Breast epithelium (tissue), 4 donors: ENCODE measurements around the gene POLE2. TPM values are rescaled to one million over a fixed set of nuclear protein-coding genes. Genes with fewer than 3 reads are reported as not detected.
"Not testable (repeated sequence)": the region's sequence is repeated elsewhere in the genome, so short reads cannot be mapped to it uniquely, and the experiment has no call there.

ENCODE experiments used
- DNase-seq, 2 donors: peaks; one replicate each; pipeline ENCODE4 v3.0.0-alpha.2; 2019; ENCODE audit warnings: low spot score in 2 of 2
- H3K27ac ChIP-seq, 2 donors: fragments of 200-600 bp; sonication (generic) in 1 of 2; one replicate each; pipeline ENCODE4 v1.5.1; 2016 to 2019; ENCODE audit warnings: mild to moderate bottlenecking in 1 of 2
- H3K27me3 ChIP-seq, 2 donors: fragments of 200-600 bp; sonication (generic) in 1 of 2; one replicate each; pipeline versions ENCODE4 v1.5.1 to v1.6.0; 2017 to 2019; ENCODE audit warnings: control low read depth in 1 of 2, mild to moderate bottlenecking in 1 of 2
- H3K36me3 ChIP-seq: fragments of 200-600 bp; one replicate; pipeline ENCODE4 v1.5.1; 2019
- H3K4me1 ChIP-seq, 2 donors: fragments of 200-600 bp; sonication (generic); one replicate each; pipeline ENCODE4 v1.5.1; 2016 to 2019; ENCODE audit warnings: control low read depth in 1 of 2
- H3K4me3 ChIP-seq, 3 donors: fragments of 200-600 bp; sonication (generic); 1 replicate in 2 of 3; 2 replicates in 1 of 3; pipeline ENCODE4 v1.5.1; 2016 to 2019; ENCODE audit warnings: mild to moderate bottlenecking in 3 of 3, moderate library complexity in 2 of 3
- H3K9me3 ChIP-seq, 2 donors: fragments of 200-600 bp; sonication (generic) in 1 of 2; one replicate each; pipeline ENCODE4 v1.5.1; 2016 to 2019; ENCODE audit warnings: control low read depth in 1 of 2
- POLR2A ChIP-seq: fragments of 450-650 bp; IDR thresholded peaks from one replicate; pipeline ENCODE4 v1.6.1; 2016; ENCODE audit warnings: antibody characterized with exemption, mild to moderate bottlenecking, moderate library complexity
- POLR2AphosphoS5 ChIP-seq, 3 donors: sonication (generic); formaldehyde crosslinking; IDR thresholded peaks; one replicate each; pipeline ENCODE4 v1.6.1; 2017; ENCODE audit warnings: antibody characterized with exemption in 3 of 3
- intact Hi-C: fragments of 100-400 bp; cut with DNase I; formaldehyde crosslinking; loops from one replicate; pipeline ENCODE4 v1.15.1; 2023; ENCODE audit warnings: low total_unique reads
- total RNA-seq, 3 donors: library from RNA; depleted of rRNA; stranded (reverse); fragments of >200 nt; gene quantifications; one replicate each; pipeline ENCODE4 v1.1.0, GENCODE V29; 2016
- TF ChIP-seq, protein P1 (sequence below), 3 donors: fragments of 450-650 bp; IDR thresholded peaks; one replicate each; pipeline ENCODE4 v1.5.1; 2016 to 2017; ENCODE audit warnings: antibody characterized with exemption in 3 of 3, mild to moderate bottlenecking in 3 of 3, moderate library complexity in 3 of 3

The POLE2 gene
- total RNA-seq, 3 donors from 2014 or later, result 1.6 to 9.8 (median 5.6) TPM

- Histone ChIP-seq H3K27ac (peak within 1 kb of the TSS; percentile 91 to 92), H3K9me3 (no peaks in the 10 kb centered on the region), H3K4me3 (peak within 1 kb of the TSS; percentile 80 to 89 (median 80)), H3K36me3 (no peaks in the 10 kb centered on the region), H3K4me1 (peaks cover 4 to 6% of the 10 kb centered on the region in 2 donors), H3K27me3 (no peaks in the 10 kb centered on the region)
- DNase-seq, result peak; percentile 96 to 97
- TF ChIP-seq, protein P1, sequence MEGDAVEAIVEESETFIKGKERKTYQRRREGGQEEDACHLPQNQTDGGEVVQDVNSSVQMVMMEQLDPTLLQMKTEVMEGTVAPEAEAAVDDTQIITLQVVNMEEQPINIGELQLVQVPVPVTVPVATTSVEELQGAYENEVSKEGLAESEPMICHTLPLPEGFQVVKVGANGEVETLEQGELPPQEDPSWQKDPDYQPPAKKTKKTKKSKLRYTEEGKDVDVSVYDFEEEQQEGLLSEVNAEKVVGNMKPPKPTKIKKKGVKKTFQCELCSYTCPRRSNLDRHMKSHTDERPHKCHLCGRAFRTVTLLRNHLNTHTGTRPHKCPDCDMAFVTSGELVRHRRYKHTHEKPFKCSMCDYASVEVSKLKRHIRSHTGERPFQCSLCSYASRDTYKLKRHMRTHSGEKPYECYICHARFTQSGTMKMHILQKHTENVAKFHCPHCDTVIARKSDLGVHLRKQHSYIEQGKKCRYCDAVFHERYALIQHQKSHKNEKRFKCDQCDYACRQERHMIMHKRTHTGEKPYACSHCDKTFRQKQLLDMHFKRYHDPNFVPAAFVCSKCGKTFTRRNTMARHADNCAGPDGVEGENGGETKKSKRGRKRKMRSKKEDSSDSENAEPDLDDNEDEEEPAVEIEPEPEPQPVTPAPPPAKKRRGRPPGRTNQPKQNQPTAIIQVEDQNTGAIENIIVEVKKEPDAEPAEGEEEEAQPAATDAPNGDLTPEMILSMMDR (IDR thresholded peaks at IDR 0.05), result peak; percentile 47 to 83 (median 74)
- TF ChIP-seq POLR2A, result peak; percentile 92
- TF ChIP-seq POLR2AphosphoS5 (IDR thresholded peaks at IDR 0.05), result peak; percentile 93 to 99 (median 95)
- intact Hi-C loops, result loop anchor here (5.0 to 10.0 kb wide), 2 partner anchors 147 to 214 kb away; partner anchors contain the start of gene KLHDC2
These were observed 67.6 kb downstream of the POLE2 start, which contains the start of the genes MGAT2 and RPL36AL for GRCh38 chr14:49620182-49621113. TSS of gene MGAT2 (plus strand) at chr14:49620799. CDS start at chr14:49621269, 470 bp downstream. TSS of gene RPL36AL (minus strand) at chr14:49620626. CDS start at chr14:49619104, 1,522 bp downstream.

GRCh38 chr14:49619730-49620129 lies 68.3 kb downstream of the POLE2 start:
- DNase-seq, result no peak
- Histone ChIP-seq H3K36me3 (no peaks in the 10 kb centered on the region), H3K4me1 (peaks cover 4 to 6% of the 10 kb centered on the region in 2 donors), H3K9me3 (no peaks in the 10 kb centered on the region), H3K27me3 (no peaks in the 10 kb centered on the region), H3K27ac (peak overlapping the region; percentile 91 to 92), H3K4me3 (peak overlapping the region; percentile 80 to 89 (median 80))
- TF ChIP-seq, protein P1 (IDR thresholded peaks at IDR 0.05), result no peak
- TF ChIP-seq POLR2AphosphoS5 (IDR thresholded peaks at IDR 0.05) (no peak), POLR2A (no peak)
- intact Hi-C loops, result loop anchor here (5.0 to 10.0 kb wide), 2 partner anchors 148 to 215 kb away; partner anchors contain the start of gene KLHDC2

GRCh38 chr14:49619273-49619672 lies 68.7 kb downstream of the POLE2 start:
- DNase-seq, H3K9me3 ChIP-seq, H3K4me1 ChIP-seq, H3K36me3 ChIP-seq, intact Hi-C loops, H3K27me3 ChIP-seq: not testable (repeated sequence)
- peak overlapping the region; percentile 91 to 92 for H3K27ac ChIP-seq
- H3K4me3 ChIP-seq, result peak overlapping the region; percentile 80 to 89 (median 80)

DNA sequence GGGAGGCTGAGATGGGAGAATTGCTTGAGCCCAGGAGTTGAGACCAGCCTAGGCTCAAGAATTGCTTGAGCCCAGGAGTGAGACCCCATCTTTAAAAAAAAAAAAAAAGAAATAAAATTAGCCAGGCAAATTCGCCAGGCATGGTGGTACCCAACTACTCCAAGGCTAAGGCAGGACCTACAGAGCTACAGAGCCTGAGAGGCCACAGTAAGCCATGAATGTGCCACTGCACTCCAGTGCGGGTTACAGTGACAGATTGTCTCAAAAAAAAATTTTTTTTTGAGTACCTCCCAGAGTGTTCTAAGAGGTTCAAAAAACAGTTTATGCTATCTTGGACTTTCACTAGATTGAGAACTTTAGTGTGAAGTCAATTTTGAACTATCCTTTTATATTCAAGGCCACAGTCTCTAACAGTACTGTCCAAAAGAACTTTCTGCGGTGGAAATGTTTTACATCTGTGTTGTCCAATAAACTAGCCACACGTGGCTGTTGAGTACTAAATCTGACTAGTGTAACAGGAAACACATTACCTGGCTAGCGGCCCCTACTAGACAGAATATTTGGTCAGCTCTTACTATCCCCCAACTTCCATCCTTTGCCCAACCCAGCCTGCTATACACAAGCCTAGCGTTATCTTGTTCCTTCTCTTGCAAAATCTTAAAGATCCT lies 70.0 kb downstream of the POLE2 start:
- intact Hi-C loops, result no loop called here
- Histone ChIP-seq H3K27me3 (no peaks in the 10 kb centered on the region), H3K4me3 (no peak overlapping the region), H3K4me1 (peaks cover 0 to 4% of the 10 kb centered on the region in 2 donors), H3K27ac (no peak overlapping the region), H3K9me3 (no peaks in the 10 kb centered on the region), H3K36me3 (no peaks in the 10 kb centered on the region)
- TF ChIP-seq, protein P1 (IDR thresholded peaks at IDR 0.05), result no peak
- TF ChIP-seq POLR2A (no peak), POLR2AphosphoS5 (IDR thresholded peaks at IDR 0.05) (no peak)
- no peak for DNase-seq

GRCh38 chr14:49615776-49616175 lies 72.2 kb downstream of the POLE2 start:
- no peaks in the 10 kb centered on the region for H3K36me3 ChIP-seq

More at GRCh38 chr14:49615776-49616175, 72.2 kb downstream of the POLE2 start:
- intact Hi-C loops, result no loop called here
- Histone ChIP-seq H3K4me3 (no peak overlapping the region), H3K27ac (no peak overlapping the region), H3K4me1 (peaks cover 0 to 4% of the 10 kb centered on the region in 2 donors), H3K27me3 (no peaks in the 10 kb centered on the region), H3K9me3 (no peaks in the 10 kb centered on the region)
- TF ChIP-seq, protein P1 (IDR thresholded peaks at IDR 0.05), result no peak
- TF ChIP-seq POLR2A (no peak), POLR2AphosphoS5 (IDR thresholded peaks at IDR 0.05) (no peak)
- DNase-seq, result no peak
